CD4-positive, alpha-beta T cell (primary cell): ENCODE measurements around the gene JARID2. TPM values are rescaled to one million over a fixed set of nuclear protein-coding genes. Genes with fewer than 3 reads are reported as not detected.
A peak's percentile ranks its signal among the peaks of the same experiment; 100 is the strongest.

Experiments used
- ATAC-seq: fragments of 200-7000 bp; cut with Tn5 transposase; one replicate; pipeline ENCODE4 v1.10.0; 2022; ENCODE audit warnings: mild to moderate bottlenecking; ENCODE audit not compliant: poor library complexity
- CTCF ChIA-PET: fragments of 350-600 bp; sonication (Branson Sonifier 250); formaldehyde crosslinking; loops from one replicate; lab custom pipeline; 2021; ENCODE audit warnings: antibody characterized with exemption, inconsistent platforms; lab: Charles Lee
- POLR2A ChIA-PET: fragments of 350-600 bp; sonication (Branson Sonifier 250); formaldehyde crosslinking; loops from one replicate; lab custom pipeline; 2021; ENCODE audit warnings: antibody characterized with exemption, inconsistent platforms; lab: Charles Lee
- DNase-seq, 14 experiments: peaks; one replicate each; pipeline ENCODE4 v3.0.0-alpha.2; 2013 to 2020; ENCODE audit warnings: mixed read lengths in 2 of 14
- H3K27ac ChIP-seq, 2 donors: one replicate each; pipeline versions ENCODE4 v1.5.1 to v1.7.0; 2013; ENCODE audit warnings: low read length in 2 of 2, low read depth in 1 of 2, mild to moderate bottlenecking in 1 of 2
- H3K27me3 ChIP-seq, 2 experiments: 1 replicate in 1 of 2; 2 replicates in 1 of 2; pipeline versions ENCODE4 v1.6.1 to v1.7.0; 2013; ENCODE audit warnings: low read length in 2 of 2, control low read depth in 1 of 2, mild to moderate bottlenecking in 1 of 2, moderate library complexity in 1 of 2; ENCODE audit not compliant: insufficient read depth in 2 of 2, control insufficient read depth in 1 of 2
- H3K36me3 ChIP-seq: one replicate; pipeline ENCODE4 v1.6.1; 2013; ENCODE audit warnings: low read length, control low read depth; ENCODE audit not compliant: insufficient read depth
- H3K4me1 ChIP-seq: one replicate; pipeline ENCODE4 v1.6.1; 2013; ENCODE audit warnings: low read length, control low read depth; ENCODE audit not compliant: insufficient read depth
- H3K4me3 ChIP-seq: one replicate; pipeline ENCODE4 v1.5.1; 2013; ENCODE audit warnings: mild to moderate bottlenecking, low read length, moderate library complexity
- H3K9me3 ChIP-seq, 2 experiments: 1 replicate in 1 of 2; 2 replicates in 1 of 2; pipeline versions ENCODE4 v1.6.1 to v1.7.0; 2013; ENCODE audit warnings: low read length in 2 of 2, mild to moderate bottlenecking in 2 of 2, control low read depth in 1 of 2, moderate library complexity in 1 of 2; ENCODE audit not compliant: control insufficient read depth in 1 of 2, insufficient read depth in 1 of 2
- H3K27ac Mint-ChIP-seq: one replicate; pipeline ENCODE4 v1.8.0; 2020; ENCODE audit warnings: mixed read lengths
- H3K27me3 Mint-ChIP-seq: one replicate; pipeline ENCODE4 v1.8.0; 2021; ENCODE audit warnings: mixed read lengths
- H3K36me3 Mint-ChIP-seq: one replicate; pipeline ENCODE4 v1.8.0; 2021; ENCODE audit warnings: low read depth, mixed read lengths
- H3K4me1 Mint-ChIP-seq: one replicate; pipeline ENCODE4 v1.8.0; 2021; ENCODE audit warnings: low read depth, mixed read lengths
- H3K4me3 Mint-ChIP-seq: one replicate; pipeline ENCODE4 v1.8.0; 2020; ENCODE audit warnings: mild to moderate bottlenecking, mixed read lengths
- H3K9me3 Mint-ChIP-seq: one replicate; pipeline ENCODE4 v1.8.0; 2020; ENCODE audit warnings: mixed read lengths
- intact Hi-C, 2 experiments: fragments of 100-400 bp; cut with DNase I in 1 of 2; cut with micrococcal nuclease in 1 of 2; formaldehyde crosslinking; loops; one replicate each; pipeline versions ENCODE4 v1.15.1 to v1.9.0; 2023 to 2025; cut with DNase I, micrococcal nuclease
- total RNA-seq, 174 experiments: library from RNA in 2 of 174; stranded (reverse) in 2 of 174; gene quantifications; one replicate each; pipeline ENCODE4 v1.2.3 and lab custom pipeline; 2021 to 2026
- TF ChIP-seq, protein P1 (sequence below): fragments of 200-600 bp; IDR thresholded peaks from one replicate; pipeline ENCODE4 v1.8.0; 2022; ENCODE audit warnings: antibody characterized with exemption, mild to moderate bottlenecking

The JARID2 gene
- total RNA-seq, 2 experiments from 2014 or later, result 32.0 to 33.0 TPM

DNA sequence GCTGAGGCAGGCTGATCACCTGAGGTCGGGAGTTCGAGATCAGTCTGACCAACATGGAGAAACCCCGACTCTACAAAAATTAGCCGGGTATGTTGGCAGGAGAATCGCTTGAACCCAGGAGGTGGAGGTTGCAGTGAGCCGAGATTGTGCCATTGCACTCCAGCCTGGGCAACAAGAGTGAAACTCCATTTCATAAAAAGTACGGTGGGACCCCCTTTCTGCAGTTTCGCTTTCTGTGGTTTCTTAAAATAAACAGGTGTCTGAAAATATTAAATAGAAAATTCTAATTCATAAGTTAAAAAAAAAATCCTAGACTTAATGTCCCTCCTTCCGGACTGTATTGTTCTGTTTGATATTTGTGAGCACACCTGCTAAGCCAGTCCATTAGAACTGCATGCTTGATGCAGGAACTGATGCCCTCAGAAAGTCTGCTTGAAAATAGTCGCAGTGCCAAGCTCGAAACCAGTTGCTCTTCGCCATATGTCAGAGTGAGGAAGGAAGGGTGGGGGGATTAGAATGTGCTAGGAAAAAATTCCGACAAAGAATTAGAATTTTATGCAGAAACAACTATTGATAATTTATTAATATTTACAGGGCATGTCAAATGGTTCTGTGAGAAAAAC lies 85.9 kb downstream of the JARID2 start:
- ATAC-seq (no peak), DNase-seq (no peak)
- Mint-ChIP-seq H3K9me3 (no peaks in the 10 kb centered on the region), H3K27me3 (no peaks in the 10 kb centered on the region), H3K4me3 (no peak overlapping the region), H3K27ac (no peak overlapping the region), H3K36me3 (no peaks in the 10 kb centered on the region), H3K4me1 (peaks cover 94% of the 10 kb centered on the region)
- Histone ChIP-seq H3K27ac (no peak overlapping the region), H3K4me3 (no peak overlapping the region), H3K9me3 (no peaks in the 10 kb centered on the region), H3K4me1 (peaks cover 34% of the 10 kb centered on the region), H3K36me3 (no peaks in the 10 kb centered on the region), H3K27me3 (no peaks in the 10 kb centered on the region)
- ChIA-PET CTCF (no interaction called here), POLR2A (interaction anchor here (0.6 kb wide), 2 partner anchors 79 to 804 kb away, joined by 3 read pairs; no protein-coding TSS in a partner anchor)
- TF ChIP-seq, protein P1, sequence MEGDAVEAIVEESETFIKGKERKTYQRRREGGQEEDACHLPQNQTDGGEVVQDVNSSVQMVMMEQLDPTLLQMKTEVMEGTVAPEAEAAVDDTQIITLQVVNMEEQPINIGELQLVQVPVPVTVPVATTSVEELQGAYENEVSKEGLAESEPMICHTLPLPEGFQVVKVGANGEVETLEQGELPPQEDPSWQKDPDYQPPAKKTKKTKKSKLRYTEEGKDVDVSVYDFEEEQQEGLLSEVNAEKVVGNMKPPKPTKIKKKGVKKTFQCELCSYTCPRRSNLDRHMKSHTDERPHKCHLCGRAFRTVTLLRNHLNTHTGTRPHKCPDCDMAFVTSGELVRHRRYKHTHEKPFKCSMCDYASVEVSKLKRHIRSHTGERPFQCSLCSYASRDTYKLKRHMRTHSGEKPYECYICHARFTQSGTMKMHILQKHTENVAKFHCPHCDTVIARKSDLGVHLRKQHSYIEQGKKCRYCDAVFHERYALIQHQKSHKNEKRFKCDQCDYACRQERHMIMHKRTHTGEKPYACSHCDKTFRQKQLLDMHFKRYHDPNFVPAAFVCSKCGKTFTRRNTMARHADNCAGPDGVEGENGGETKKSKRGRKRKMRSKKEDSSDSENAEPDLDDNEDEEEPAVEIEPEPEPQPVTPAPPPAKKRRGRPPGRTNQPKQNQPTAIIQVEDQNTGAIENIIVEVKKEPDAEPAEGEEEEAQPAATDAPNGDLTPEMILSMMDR, result no peak
- intact Hi-C loops, result loop anchor here in 1 of 2 experiments (5.0 kb wide), 1 partner anchor 39 kb away; no protein-coding TSS in a partner anchor

DNA sequence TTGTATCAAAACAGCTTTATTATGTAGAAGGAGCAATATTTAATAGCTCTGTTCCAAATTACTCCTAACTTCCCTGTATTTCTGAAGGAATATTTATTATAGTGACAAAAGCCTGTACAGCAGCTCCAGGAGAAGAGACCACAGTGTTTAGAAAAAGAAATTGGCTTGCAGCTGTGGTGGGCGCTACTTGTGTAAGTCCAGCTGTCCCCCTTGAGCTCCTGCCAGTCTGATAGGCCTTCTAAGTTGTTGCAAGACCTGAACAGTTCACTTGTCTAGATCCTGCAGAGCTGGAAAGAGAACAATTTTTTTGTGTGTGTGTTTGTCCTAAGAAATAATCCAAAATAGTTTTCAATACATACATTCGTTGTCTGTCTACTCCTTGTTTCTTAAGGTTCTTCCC lies 86.6 kb downstream of the JARID2 start:
- H3K36me3 Mint-ChIP-seq, result no peaks in the 10 kb centered on the region
- TF ChIP-seq, protein P1, result no peak
- H3K9me3 Mint-ChIP-seq, result no peaks in the 10 kb centered on the region
- Histone ChIP-seq H3K9me3 (no peaks in the 10 kb centered on the region), H3K4me3 (no peak overlapping the region), H3K27ac (no peak overlapping the region), H3K27me3 (no peaks in the 10 kb centered on the region), H3K36me3 (no peaks in the 10 kb centered on the region), H3K4me1 (peaks cover 31% of the 10 kb centered on the region)
- CTCF ChIA-PET, result no interaction called here
- no peak overlapping the region for H3K27ac Mint-ChIP-seq
- POLR2A ChIA-PET, result interaction anchor here (0.6 to 0.7 kb wide), 3 partner anchors 19 to 805 kb away, joined by 3 read pairs; no protein-coding TSS in a partner anchor
- peaks cover 94% of the 10 kb centered on the region for H3K4me1 Mint-ChIP-seq
- no peaks in the 10 kb centered on the region for H3K27me3 Mint-ChIP-seq
- DNase-seq (no peak), ATAC-seq (no peak)
- intact Hi-C loops, result loop anchor here in 1 of 2 experiments (5.0 kb wide), 1 partner anchor 40 kb away; no protein-coding TSS in a partner anchor
- H3K4me3 Mint-ChIP-seq, result no peak overlapping the region

DNA sequence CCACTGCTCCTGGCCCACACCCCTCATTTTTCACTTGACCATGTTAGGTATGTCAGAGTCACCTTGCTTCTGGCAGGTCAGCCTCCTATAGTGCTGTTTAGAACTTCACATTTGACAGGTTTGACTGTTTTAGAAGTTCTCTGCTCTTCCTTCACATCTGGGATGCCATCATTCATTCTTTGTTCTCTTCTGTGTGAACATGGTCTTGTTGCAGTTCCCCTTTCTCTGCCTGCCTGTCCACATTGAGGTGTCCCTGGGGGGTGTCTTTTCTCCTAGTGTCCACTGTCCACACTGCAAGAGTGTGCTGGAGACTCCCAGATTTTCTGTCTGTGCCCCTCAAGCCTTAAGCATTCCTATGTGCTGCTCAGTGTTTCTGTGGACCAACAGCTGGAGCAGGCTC lies 89.5 kb downstream of the JARID2 start:
- no peaks in the 10 kb centered on the region for H3K9me3 Mint-ChIP-seq
- H3K27ac Mint-ChIP-seq, result peak overlapping the region; percentile 58
- no peaks in the 10 kb centered on the region for H3K36me3 Mint-ChIP-seq
- TF ChIP-seq, protein P1, result no peak
- ChIA-PET POLR2A (no interaction called here), CTCF (no interaction called here)
- Histone ChIP-seq H3K36me3 (no peaks in the 10 kb centered on the region), H3K27me3 (no peaks in the 10 kb centered on the region), H3K9me3 (no peaks in the 10 kb centered on the region), H3K4me3 (no peak overlapping the region), H3K4me1 (peaks cover 31% of the 10 kb centered on the region), H3K27ac (no peak overlapping the region)
- no peak for ATAC-seq
- DNase-seq, result no peak
- H3K4me3 Mint-ChIP-seq, result no peak overlapping the region
- intact Hi-C loops, result no loop called here
- peaks cover 90% of the 10 kb centered on the region for H3K4me1 Mint-ChIP-seq
- no peaks in the 10 kb centered on the region for H3K27me3 Mint-ChIP-seq
